Ectodermal cell (in vitro differentiated cells): ENCODE results near the gene RRH.
A peak's percentile ranks its signal among the peaks of the same experiment; 100 is the strongest.

Source experiments
- H3K27ac ChIP-seq: 2 replicates; pipeline ENCODE4 v1.7.0; 2013; ENCODE audit warnings: mild to moderate bottlenecking, low read depth, low read length; ENCODE audit not compliant: insufficient read depth, poor library complexity, severe bottlenecking
- H3K27me3 ChIP-seq: 2 replicates; pipeline ENCODE4 v1.7.0; 2013; ENCODE audit warnings: mild to moderate bottlenecking, low read length; ENCODE audit not compliant: insufficient read depth, control insufficient read depth, poor library complexity, severe bottlenecking
- H3K36me3 ChIP-seq: one replicate; pipeline ENCODE4 v1.7.0; 2013; ENCODE audit warnings: low read length; ENCODE audit not compliant: control insufficient read depth, insufficient read depth
- H3K4me1 ChIP-seq: one replicate; pipeline ENCODE4 v1.7.0; 2013; ENCODE audit warnings: low read length; ENCODE audit not compliant: control insufficient read depth, insufficient read depth
- H3K4me3 ChIP-seq: 2 replicates; pipeline ENCODE4 v1.7.0; 2013; ENCODE audit warnings: low read depth, low read length, control low read depth; ENCODE audit not compliant: insufficient read depth
- H3K9me3 ChIP-seq: 2 replicates; pipeline ENCODE4 v1.7.0; 2013; ENCODE audit warnings: mild to moderate bottlenecking, low read length, moderate library complexity; ENCODE audit not compliant: control insufficient read depth
- WGBS, 2 experiments: methylation state at CpG; one replicate each; pipeline ENCODE4 v1.1.7; 2013; ENCODE audit warnings: missing lambda C conversion rate in 2 of 2; 5-methylcytosine and 5-hydroxymethylcytosine counted together

RRH gene

DNA sequence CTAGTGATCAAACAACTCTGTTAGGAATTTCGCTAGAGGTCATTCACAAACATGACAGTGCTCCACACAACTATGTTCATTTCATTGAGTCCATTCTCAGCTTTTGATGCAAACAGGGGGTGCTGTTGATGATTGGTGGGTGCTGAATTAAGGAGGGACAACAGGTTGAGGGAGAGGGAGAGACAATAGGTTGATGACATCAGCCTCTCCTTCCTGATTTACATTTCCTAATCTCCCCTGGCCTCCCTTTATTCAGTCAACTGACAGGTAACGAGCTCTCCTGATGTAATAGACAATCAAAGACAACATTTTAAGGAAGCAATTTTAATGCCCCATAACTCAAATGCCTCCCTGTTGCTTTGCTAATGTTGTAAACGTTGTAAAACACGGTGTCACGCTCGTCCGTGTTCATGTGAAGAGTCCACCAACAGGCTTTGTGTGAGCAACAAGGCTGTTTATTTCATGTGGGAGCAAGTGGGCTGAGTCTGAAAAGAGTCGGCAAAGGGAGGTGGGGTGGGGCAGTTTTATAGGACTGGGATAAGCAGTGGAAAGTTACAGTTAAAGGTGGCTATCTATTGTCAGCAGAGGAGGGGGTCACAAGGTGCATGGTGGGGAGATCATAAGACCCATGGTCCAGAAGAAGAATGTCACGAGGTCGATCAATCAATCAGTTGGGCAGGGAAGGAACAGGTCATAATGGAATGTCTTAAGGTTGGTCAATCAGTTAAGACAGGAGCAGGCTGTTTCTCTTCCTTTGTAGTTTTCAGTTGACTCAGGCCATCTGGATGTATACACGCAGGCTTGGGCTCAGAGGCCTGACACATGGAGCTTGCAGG is 17.0 kb upstream of the RRH start:
- Histone ChIP-seq H3K27ac (no peak overlapping the region), H3K9me3 (no peaks in the 10 kb centered on the region), H3K4me1 (no peaks in the 10 kb centered on the region), H3K36me3 (no peaks in the 10 kb centered on the region), H3K4me3 (no peak overlapping the region), H3K27me3 (no peaks in the 10 kb centered on the region)
- WGBS, 2 experiments, result 69 to 73% methylated on average over 10 to 11 of the region's 11 CpGs

DNA sequence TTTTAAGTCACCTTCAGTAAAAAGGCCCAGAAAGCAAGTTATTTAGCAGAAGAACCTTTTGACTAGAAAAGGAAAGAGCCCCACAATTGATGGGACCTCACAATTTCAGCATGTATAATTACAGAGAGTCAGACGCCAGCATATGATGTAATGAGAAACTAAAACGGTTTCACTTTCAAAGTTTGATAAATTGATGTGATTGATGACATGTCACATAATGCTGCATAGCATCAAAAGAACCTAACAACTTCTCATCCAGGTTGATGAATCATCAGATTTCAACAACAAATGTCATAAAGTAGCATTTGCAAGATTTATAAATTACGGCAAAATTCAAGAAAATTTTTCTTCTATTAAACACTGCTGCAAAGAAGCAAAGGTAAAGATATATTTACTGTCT is 16.1 kb upstream of the RRH start:
- WGBS, 2 experiments, result 96 to 100% methylated on average over 2 to 3 of the region's 3 CpGs
- Histone ChIP-seq H3K27me3 (no peaks in the 10 kb centered on the region), H3K4me1 (peaks cover 3% of the 10 kb centered on the region), H3K27ac (no peak overlapping the region), H3K9me3 (no peaks in the 10 kb centered on the region), H3K36me3 (no peaks in the 10 kb centered on the region), H3K4me3 (no peak overlapping the region)

GRCh38 chr4:109815151-109816081 is 12.4 kb upstream of the RRH start, which contains the start of gene GAR1:
GAR1 (plus strand) TSS chr4:109815762; CDS start chr4:109816165, 403 bp downstream.
- WGBS, 2 experiments, result 2% methylated on average over 53 of the region's 53 CpGs
- peak within 1 kb of the TSS; percentile 60 for H3K27ac ChIP-seq
- H3K9me3 ChIP-seq, result no peaks in the 10 kb centered on the region

DNA sequence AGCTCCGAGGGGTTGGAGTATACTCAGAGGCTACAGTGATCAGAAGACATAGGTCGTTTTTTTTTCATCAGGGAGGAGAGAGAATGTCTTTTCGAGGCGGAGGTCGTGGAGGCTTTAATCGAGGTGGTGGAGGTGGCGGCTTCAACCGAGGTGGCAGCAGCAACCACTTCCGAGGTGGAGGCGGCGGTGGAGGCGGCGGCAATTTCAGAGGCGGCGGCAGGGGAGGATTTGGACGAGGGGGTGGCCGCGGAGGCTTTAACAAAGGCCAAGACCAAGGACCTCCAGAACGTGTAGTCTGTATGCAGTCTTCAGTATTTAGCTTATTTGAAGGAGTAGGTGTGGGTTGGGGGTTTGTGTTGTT is 11.7 kb upstream of the RRH start:
- 0 to 1% methylated on average over 19 of the region's 19 CpGs for WGBS, 2 experiments
- Histone ChIP-seq H3K27me3 (no peaks in the 10 kb centered on the region), H3K27ac (peak overlapping the region; percentile 60), H3K36me3 (peaks cover 10% of the 10 kb centered on the region), H3K4me3 (peak overlapping the region; percentile 84), H3K9me3 (no peaks in the 10 kb centered on the region), H3K4me1 (peaks cover 7% of the 10 kb centered on the region)

More at GRCh38 chr4:109815151-109816081, 12.4 kb upstream of the RRH start, which contains the start of gene GAR1:
- Histone ChIP-seq H3K27me3 (no peaks in the 10 kb centered on the region), H3K36me3 (peaks cover 10% of the 10 kb centered on the region), H3K4me1 (peaks cover 7% of the 10 kb centered on the region), H3K4me3 (peak within 1 kb of the TSS; percentile 84)

GRCh38 chr4:109816894-109817293 is 10.9 kb upstream of the RRH start:
- Histone ChIP-seq H3K9me3 (no peaks in the 10 kb centered on the region), H3K4me3 (peak overlapping the region; percentile 84)
- WGBS, 2 experiments, result 84 to 87% methylated on average over 1 of the region's 1 CpG

DNA sequence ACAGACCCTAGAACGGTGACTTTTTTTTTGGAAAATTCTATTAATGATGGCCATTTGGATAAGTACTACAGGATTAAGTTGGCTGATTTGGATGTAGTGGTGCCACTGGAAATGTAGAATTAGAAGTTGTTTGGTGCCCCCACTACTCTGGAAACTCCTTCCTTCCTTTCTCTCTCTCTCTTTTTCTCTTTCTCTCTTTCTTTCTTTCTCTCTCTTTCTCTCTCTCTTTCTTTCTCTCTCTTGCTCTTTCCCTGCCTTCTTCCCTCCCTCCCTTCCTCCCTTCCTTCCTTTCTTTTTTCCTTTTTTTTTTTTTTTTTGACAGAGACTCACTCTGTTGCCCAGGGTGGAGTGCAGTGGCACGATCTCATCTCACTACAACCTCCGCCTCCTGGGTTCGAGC is 9.5 kb upstream of the RRH start:
- Histone ChIP-seq H3K36me3 (peaks cover 15% of the 10 kb centered on the region), H3K4me1 (peaks cover 7% of the 10 kb centered on the region), H3K27ac (no peak overlapping the region), H3K9me3 (no peaks in the 10 kb centered on the region), H3K27me3 (no peaks in the 10 kb centered on the region), H3K4me3 (no peak overlapping the region)
- 86 to 89% methylated on average over 4 of the region's 4 CpGs for WGBS, 2 experiments

More at GRCh38 chr4:109816894-109817293, 10.9 kb upstream of the RRH start:
- Histone ChIP-seq H3K4me1 (peaks cover 7% of the 10 kb centered on the region), H3K36me3 (peaks cover 10% of the 10 kb centered on the region), H3K27ac (no peak overlapping the region), H3K27me3 (no peaks in the 10 kb centered on the region)

DNA sequence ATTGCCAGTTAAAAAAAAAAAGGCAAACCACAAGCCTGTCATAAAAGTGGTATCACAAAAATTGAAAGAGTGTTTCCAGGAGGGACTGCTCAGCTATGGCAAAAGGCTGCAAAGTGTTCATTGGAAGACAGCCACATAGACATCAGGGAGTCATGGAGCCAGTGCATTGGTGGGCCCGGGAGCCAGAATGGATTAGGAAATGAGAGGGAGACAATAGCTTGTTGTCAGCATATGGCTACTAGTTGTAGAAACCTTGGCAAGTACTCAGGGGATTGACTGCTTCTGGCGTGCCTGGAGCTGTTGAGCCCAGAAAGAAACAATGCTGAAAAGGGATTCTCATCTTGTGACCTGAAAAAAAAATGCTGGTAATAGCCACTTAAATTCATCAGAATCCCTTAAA is 7.2 kb upstream of the RRH start:
- Histone ChIP-seq H3K4me3 (no peak overlapping the region), H3K36me3 (peaks cover 23% of the 10 kb centered on the region), H3K27me3 (no peaks in the 10 kb centered on the region), H3K27ac (no peak overlapping the region), H3K4me1 (peaks cover 7% of the 10 kb centered on the region), H3K9me3 (no peaks in the 10 kb centered on the region)
- WGBS, 2 experiments, result 88 to 89% methylated on average over 2 of the region's 2 CpGs

GRCh38 chr4:109821185-109821584 is 6.6 kb upstream of the RRH start:
- H3K36me3 ChIP-seq, result peaks cover 23% of the 10 kb centered on the region

DNA sequence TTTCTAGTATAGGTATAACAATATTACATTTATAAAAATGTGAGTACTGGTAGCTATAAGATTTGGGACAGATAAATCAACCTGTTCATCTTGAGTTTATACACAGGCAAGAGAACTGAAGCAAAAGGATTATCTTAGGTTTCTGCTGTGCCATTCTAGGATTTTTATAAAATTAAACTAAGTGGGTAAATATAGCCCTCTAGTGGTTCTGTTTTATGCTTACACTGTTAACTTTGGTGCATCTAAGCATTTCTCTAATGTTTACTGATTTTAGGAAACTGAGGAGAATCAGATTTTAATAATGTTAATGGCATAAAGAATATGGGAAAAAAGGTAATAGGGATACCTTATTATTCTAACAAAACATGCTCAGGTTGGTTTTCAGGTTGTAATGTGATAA is 1.1 kb upstream of the RRH start:
- Histone ChIP-seq H3K4me1 (no peaks in the 10 kb centered on the region), H3K27me3 (no peaks in the 10 kb centered on the region), H3K4me3 (no peak overlapping the region), H3K36me3 (peaks cover 13% of the 10 kb centered on the region), H3K27ac (no peak overlapping the region), H3K9me3 (no peaks in the 10 kb centered on the region)

More at GRCh38 chr4:109821185-109821584, 6.6 kb upstream of the RRH start:
- Histone ChIP-seq H3K4me1 (peaks cover 7% of the 10 kb centered on the region), H3K4me3 (no peak overlapping the region), H3K27me3 (no peaks in the 10 kb centered on the region), H3K9me3 (no peaks in the 10 kb centered on the region), H3K27ac (no peak overlapping the region)
- 50 to 73% methylated on average over 1 of the region's 2 CpGs for WGBS, 2 experiments

DNA sequence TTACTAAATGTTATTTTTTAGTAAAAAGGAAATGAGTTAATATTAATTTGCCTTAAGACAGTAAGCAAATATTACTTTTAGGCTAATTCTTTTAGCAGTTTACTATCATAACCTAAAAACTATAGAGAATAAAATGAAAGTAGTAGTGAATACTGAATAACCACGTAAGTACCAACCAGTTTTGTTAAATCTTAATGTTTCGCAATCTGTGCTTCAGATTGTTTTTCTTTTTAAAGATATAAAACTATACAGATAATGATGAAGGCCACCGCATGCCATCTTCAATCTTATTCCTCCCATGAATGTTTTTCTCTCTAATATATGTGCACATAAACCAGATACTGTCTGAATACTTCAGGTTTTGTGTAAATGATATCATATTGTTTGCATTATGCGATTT is 6.0 kb downstream of the RRH start:
- Histone ChIP-seq H3K4me1 (no peaks in the 10 kb centered on the region), H3K27ac (no peak overlapping the region), H3K4me3 (no peak overlapping the region), H3K9me3 (no peaks in the 10 kb centered on the region), H3K27me3 (no peaks in the 10 kb centered on the region), H3K36me3 (no peaks in the 10 kb centered on the region)
- WGBS, 2 experiments, result 90 to 93% methylated on average over 2 to 3 of the region's 4 CpGs
